Esophagus muscularis mucosa (tissue), 4 donors: Measurements from ENCODE around the gene MET. TPM values are rescaled to one million over a fixed set of nuclear protein-coding genes. Genes with fewer than 3 reads are reported as not detected.
A peak's percentile ranks its signal among the peaks of the same experiment; 100 is the strongest.

Source experiments
- DNase-seq: peaks from one replicate; pipeline ENCODE4 v3.0.0-alpha.2; 2017; ENCODE audit errors: extremely low spot score
- H3K27ac ChIP-seq, 4 donors: fragments of 200-600 bp; sonication (generic); replicated peaks in 1 of 4; 1 replicate in 3 of 4; 2 replicates in 1 of 4; pipeline ENCODE4 v1.5.1; 2016 to 2019; ENCODE audit warnings: mild to moderate bottlenecking in 1 of 4
- H3K27me3 ChIP-seq, 4 donors: fragments of 200-600 bp; sonication (generic); one replicate each; pipeline versions ENCODE4 v1.5.1 to v1.6.0; 2016 to 2019
- H3K36me3 ChIP-seq, 4 donors: fragments of 200-600 bp; sonication (generic); one replicate each; pipeline ENCODE4 v1.5.1; 2016 to 2019
- H3K4me1 ChIP-seq, 4 donors: fragments of 200-600 bp; sonication (generic); one replicate each; pipeline ENCODE4 v1.5.1; 2016 to 2019
- H3K4me3 ChIP-seq, 4 donors: fragments of 200-600 bp; sonication (generic); 1 replicate in 2 of 4; 2 replicates in 2 of 4; pipeline ENCODE4 v1.5.1; 2016 to 2019; ENCODE audit warnings: mild to moderate bottlenecking in 4 of 4, moderate library complexity in 1 of 4
- H3K9me3 ChIP-seq, 4 donors: fragments of 200-600 bp; sonication (generic); 1 replicate in 3 of 4; 2 replicates in 1 of 4; pipeline ENCODE4 v1.5.1; 2016 to 2019
- CTCF ChIP-seq, 3 experiments: fragments of 200-600 bp in 2 of 3; fragments of 450-650 bp in 1 of 3; sonication (generic) in 2 of 3; IDR thresholded peaks; one replicate each; pipeline ENCODE4 v1.5.1; 2017 to 2019; ENCODE audit warnings: antibody characterized with exemption in 3 of 3, mild to moderate bottlenecking in 2 of 3, moderate library complexity in 1 of 3
- EP300 ChIP-seq: sonication (generic); formaldehyde crosslinking; IDR thresholded peaks from one replicate; pipeline ENCODE4 v1.6.1; 2017; ENCODE audit warnings: antibody characterized with exemption
- POLR2A ChIP-seq: fragments of 450-650 bp; IDR thresholded peaks from one replicate; pipeline ENCODE4 v1.6.1; 2017; ENCODE audit warnings: antibody characterized with exemption, moderate library complexity, mild to moderate bottlenecking, low read depth
- POLR2AphosphoS5 ChIP-seq, 2 donors: sonication (generic); formaldehyde crosslinking; IDR thresholded peaks; one replicate each; pipeline ENCODE4 v1.6.1; 2017; ENCODE audit warnings: antibody characterized with exemption in 2 of 2
- WGBS: methylation state at CpG from one replicate; pipeline ENCODE4 v1.1.5; 2018; 5-methylcytosine and 5-hydroxymethylcytosine counted together
- intact Hi-C: fragments of 100-400 bp; cut with DNase I; formaldehyde crosslinking; loops from one replicate; pipeline ENCODE4 v1.15.1; 2023
- total RNA-seq, 4 donors: library from RNA; depleted of rRNA; stranded (reverse); fragments of >200 nt; gene quantifications; one replicate each; pipeline versions ENCODE4 v1.1.0 to v1.2.1, GENCODE V29; 2016

The MET gene
- total RNA-seq, 4 donors from 2014 or later: 12.0 to 27.2 (median 15.7) TPM

- no peaks in the 10 kb centered on the region for H3K9me3 ChIP-seq
- no peak overlapping the region for H3K4me3 ChIP-seq
- H3K4me1 ChIP-seq: peaks cover 0 to 16% (median 4%) of the 10 kb centered on the region in 4 donors
- 95% methylated on average over 6 of the region's 6 CpGs for WGBS
- intact Hi-C loops: no loop called here
- no peak overlapping the region for H3K27ac ChIP-seq
- no peaks in the 10 kb centered on the region for H3K36me3 ChIP-seq
- no peaks in the 10 kb centered on the region for H3K27me3 ChIP-seq
- no peak for DNase-seq
- TF ChIP-seq POLR2AphosphoS5 (IDR thresholded peaks at IDR 0.05) (no peak), POLR2A (no peak), EP300 (no peak), CTCF (IDR thresholded peaks at IDR 0.05) (no peak)
Observed at GRCh38 chr7:116784647-116785046, 112.7 kb downstream of the MET start.

- intact Hi-C loops: no loop called here
- TF ChIP-seq POLR2AphosphoS5 (IDR thresholded peaks at IDR 0.05) (no peak), EP300 (no peak), CTCF (IDR thresholded peaks at IDR 0.05) (no peak), POLR2A (no peak)
Observed at GRCh38 chr7:116785843-116786242, 113.8 kb downstream of the MET start.

GRCh38 chr7:116786791-116787443, 114.9 kb downstream of the MET start:
- DNase-seq: no peak
- H3K9me3 ChIP-seq: no peaks in the 10 kb centered on the region
- H3K36me3 ChIP-seq: no peaks in the 10 kb centered on the region
- peaks cover 0 to 8% (median 2%) of the 10 kb centered on the region in 4 donors for H3K4me1 ChIP-seq
- peak in 2 of 3 experiments; percentile 9 to 12 for TF ChIP-seq CTCF (IDR thresholded peaks at IDR 0.05)
- no peak for TF ChIP-seq POLR2AphosphoS5 (IDR thresholded peaks at IDR 0.05)
- no peak overlapping the region for H3K4me3 ChIP-seq
- H3K27ac ChIP-seq: no peak overlapping the region
- H3K27me3 ChIP-seq: no peaks in the 10 kb centered on the region
- 53% methylated on average over 2 of the region's 2 CpGs for WGBS
- intact Hi-C loops: no loop called here

More at GRCh38 chr7:116785843-116786242, 113.8 kb downstream of the MET start:
- Histone ChIP-seq H3K27me3 (no peaks in the 10 kb centered on the region), H3K4me3 (no peak overlapping the region), H3K27ac (no peak overlapping the region), H3K4me1 (peaks cover 0 to 8% (median 4%) of the 10 kb centered on the region in 4 donors), H3K36me3 (no peaks in the 10 kb centered on the region), H3K9me3 (no peaks in the 10 kb centered on the region)
- DNase-seq: no peak

GRCh38 chr7:116787881-116788280, 115.9 kb downstream of the MET start:
- no peaks in the 10 kb centered on the region for H3K27me3 ChIP-seq
- intact Hi-C loops: no loop called here
- no peaks in the 10 kb centered on the region for H3K36me3 ChIP-seq
- H3K4me3 ChIP-seq: no peak overlapping the region
- no peak overlapping the region for H3K27ac ChIP-seq
- DNase-seq: no peak
- TF ChIP-seq POLR2A (no peak), EP300 (no peak), POLR2AphosphoS5 (IDR thresholded peaks at IDR 0.05) (no peak), CTCF (IDR thresholded peaks at IDR 0.05) (no peak)
- H3K9me3 ChIP-seq: no peaks in the 10 kb centered on the region
- H3K4me1 ChIP-seq: peaks cover 0 to 4% (median 0%) of the 10 kb centered on the region in 4 donors
- 81% methylated on average over 2 of the region's 2 CpGs for WGBS
